ENCODE measurements around the gene JAZF1.

DNA sequence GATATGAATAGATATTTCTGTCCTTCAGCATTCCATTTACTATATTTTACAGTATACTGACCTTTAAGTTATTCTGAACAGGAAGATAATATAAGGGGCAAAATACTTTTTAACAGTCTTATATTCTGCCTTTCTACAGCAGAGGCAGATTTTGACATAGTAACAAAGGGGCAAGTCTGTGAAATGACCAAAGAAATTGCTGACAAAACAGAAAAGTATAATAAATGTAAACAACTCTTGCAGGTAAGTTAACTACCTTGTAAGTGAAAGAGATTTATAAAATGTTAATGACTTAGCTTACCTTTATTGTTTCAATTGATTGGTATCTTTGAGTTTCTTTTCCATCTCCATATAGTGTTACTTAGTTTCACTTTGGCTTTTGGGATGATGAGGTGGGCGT lies 384.6 kb downstream of the JAZF1 start:
- TF ChIP-seq ZNF274 (IDR thresholded peaks at IDR 0.05; ENCODE audit: low read depth, low read length) = no peak
- no peak for TF ChIP-seq SUZ12 (IDR thresholded peaks at IDR 0.05; ENCODE audit: extremely low read depth, insufficient read depth, insufficient read length)
- no peak for TF ChIP-seq YY1 (IDR thresholded peaks at IDR 0.05; ENCODE audit: insufficient read depth, insufficient read length)
